Mesendoderm (in vitro differentiated cells): ENCODE results near the gene KCNAB1.
A peak's percentile ranks its signal among the peaks of the same experiment; 100 is the strongest.

Experiments used
- DNase-seq: peaks from one replicate; pipeline ENCODE4 v3.0.0; 2013
- H2AK5ac ChIP-seq: 2 replicates; pipeline ENCODE4 v1.6.1; 2013; ENCODE audit warnings: low read length, inconsistent platforms
- H2BK120ac ChIP-seq: 2 replicates; pipeline ENCODE4 v1.6.1; 2013; ENCODE audit warnings: low read depth, mild to moderate bottlenecking, low read length, moderate library complexity, mixed read lengths
- H2BK15ac ChIP-seq: replicated peaks from 2 replicates; pipeline ENCODE4 v1.6.1; 2013; ENCODE audit warnings: low read depth, mild to moderate bottlenecking, moderate library complexity
- H2BK5ac ChIP-seq: 2 replicates; pipeline ENCODE4 v1.6.1; 2013; ENCODE audit warnings: low read length, inconsistent platforms
- H3K18ac ChIP-seq: 2 replicates; pipeline ENCODE4 v1.6.1; 2013; ENCODE audit warnings: mild to moderate bottlenecking, low read length, mixed read lengths
- H3K23ac ChIP-seq: one replicate; pipeline ENCODE4 v1.6.1; 2013; ENCODE audit warnings: low read length
- H3K27ac ChIP-seq: 2 replicates; pipeline ENCODE4 v1.5.1; 2013; ENCODE audit warnings: low read depth, mild to moderate bottlenecking, inconsistent platforms, low read length, moderate library complexity
- H3K27me3 ChIP-seq: 2 replicates; pipeline ENCODE4 v1.6.1; 2013; ENCODE audit warnings: low read length, control low read depth, mild to moderate bottlenecking, inconsistent platforms; ENCODE audit not compliant: insufficient read depth, poor library complexity
- H3K36me3 ChIP-seq: 2 replicates; pipeline ENCODE4 v1.6.1; 2013; ENCODE audit warnings: low read length, inconsistent platforms; ENCODE audit not compliant: control insufficient read depth, insufficient read depth
- H3K4ac ChIP-seq: one replicate; pipeline ENCODE4 v1.6.1; 2013; ENCODE audit warnings: low read depth, mild to moderate bottlenecking, low read length, moderate library complexity
- H3K4me1 ChIP-seq: 2 replicates; pipeline ENCODE4 v1.6.1; 2013; ENCODE audit warnings: low read depth, low read length, inconsistent platforms; ENCODE audit not compliant: control insufficient read depth
- H3K4me2 ChIP-seq: 2 replicates; pipeline ENCODE4 v1.6.1; 2013; ENCODE audit warnings: low read length
- H3K4me3 ChIP-seq: 2 replicates; pipeline ENCODE4 v1.5.1; 2013; ENCODE audit warnings: mild to moderate bottlenecking, low read length
- H3K56ac ChIP-seq: one replicate; pipeline ENCODE4 v1.6.1; 2013; ENCODE audit warnings: low read length
- H3K79me1 ChIP-seq: 2 replicates; pipeline ENCODE4 v1.6.1; 2013; ENCODE audit warnings: low read length, inconsistent platforms
- H3K79me2 ChIP-seq: 2 replicates; pipeline ENCODE4 v1.6.1; 2013; ENCODE audit warnings: mild to moderate bottlenecking, low read length; ENCODE audit not compliant: control insufficient read depth, insufficient read depth
- H3K9ac ChIP-seq: 2 replicates; pipeline ENCODE4 v1.6.1; 2013; ENCODE audit warnings: low read length, inconsistent platforms
- H4K5ac ChIP-seq: one replicate; pipeline ENCODE4 v1.6.1; 2013; ENCODE audit warnings: low read length
- H4K8ac ChIP-seq: one replicate; pipeline ENCODE4 v1.6.1; 2013; ENCODE audit warnings: low read depth, mild to moderate bottlenecking, control low read depth, low read length, moderate library complexity
- WGBS: extraction: QIAGEN DNeasy Blood & Tissue Kit; methylation state at CpG from one replicate; pipeline ENCODE4 v1.1.7; 2013; ENCODE audit warnings: low lambda C conversion rate, missing lambda C conversion rate; ENCODE audit not compliant: insufficient coverage; ENCODE audit errors: extremely low coverage; 5-methylcytosine and 5-hydroxymethylcytosine counted together

KCNAB1 gene

GRCh38 chr3:156211583-156211982 lies 91.2 kb downstream of the KCNAB1 start:
- Histone ChIP-seq H4K5ac (no peak overlapping the region), H3K18ac (no peak overlapping the region), H3K4me3 (no peak overlapping the region), H4K8ac (no peak overlapping the region), H3K4me1 (no peaks in the 10 kb centered on the region), H2AK5ac (no peak overlapping the region), H3K27me3 (no peaks in the 10 kb centered on the region), H2BK5ac (no peak overlapping the region), H3K79me2 (no peaks in the 10 kb centered on the region), H3K36me3 (no peaks in the 10 kb centered on the region), H3K23ac (no peak overlapping the region), H3K56ac (no peak overlapping the region), H2BK120ac (no peak overlapping the region), H3K4me2 (no peak overlapping the region), H3K9ac (no peak overlapping the region), H3K79me1 (no peaks in the 10 kb centered on the region), H2BK15ac (no peak overlapping the region), H3K27ac (no peak overlapping the region), H3K4ac (no peak overlapping the region)
- WGBS = no CpG with 5 or more reads among the region's 2 CpGs
- DNase-seq = no peak

- no peak overlapping the region for H3K4me3 ChIP-seq
- H3K23ac ChIP-seq = no peak overlapping the region
- no peak overlapping the region for H2AK5ac ChIP-seq
- H3K4ac ChIP-seq = no peak overlapping the region
- no peak overlapping the region for H3K18ac ChIP-seq
- DNase-seq = no peak
- H2BK5ac ChIP-seq = no peak overlapping the region
- no peak overlapping the region for H2BK120ac ChIP-seq
- no peaks in the 10 kb centered on the region for H3K27me3 ChIP-seq
- H4K8ac ChIP-seq = no peak overlapping the region
- no CpG with 5 or more reads among the region's 6 CpGs for WGBS
- H3K36me3 ChIP-seq = no peaks in the 10 kb centered on the region
- H3K79me2 ChIP-seq = no peaks in the 10 kb centered on the region
- no peak overlapping the region for H4K5ac ChIP-seq
- H3K27ac ChIP-seq = no peak overlapping the region
- H3K4me1 ChIP-seq = no peaks in the 10 kb centered on the region
- no peak overlapping the region for H2BK15ac ChIP-seq
- no peak overlapping the region for H3K56ac ChIP-seq
- no peak overlapping the region for H3K9ac ChIP-seq
- H3K79me1 ChIP-seq = no peaks in the 10 kb centered on the region
- H3K4me2 ChIP-seq = no peak overlapping the region
Observed at GRCh38 chr3:156214676-156215075, 94.3 kb downstream of the KCNAB1 start.

- H4K8ac ChIP-seq = no peak overlapping the region
- no peaks in the 10 kb centered on the region for H3K36me3 ChIP-seq
- H3K4me2 ChIP-seq = no peak overlapping the region
- H3K56ac ChIP-seq = no peak overlapping the region
- no peak overlapping the region for H3K4ac ChIP-seq
- H3K4me3 ChIP-seq = no peak overlapping the region
- no peak for DNase-seq
- no peak overlapping the region for H3K9ac ChIP-seq
- H3K27ac ChIP-seq = no peak overlapping the region
- H2BK120ac ChIP-seq = no peak overlapping the region
- no CpG with 5 or more reads among the region's 3 CpGs for WGBS
- H2AK5ac ChIP-seq = no peak overlapping the region
- H3K18ac ChIP-seq = no peak overlapping the region
- no peak overlapping the region for H4K5ac ChIP-seq
- H3K27me3 ChIP-seq = no peaks in the 10 kb centered on the region
- no peaks in the 10 kb centered on the region for H3K79me1 ChIP-seq
- H3K79me2 ChIP-seq = no peaks in the 10 kb centered on the region
- no peaks in the 10 kb centered on the region for H3K4me1 ChIP-seq
- H2BK15ac ChIP-seq = no peak overlapping the region
- no peak overlapping the region for H2BK5ac ChIP-seq
- H3K23ac ChIP-seq = no peak overlapping the region
Observed at GRCh38 chr3:156215751-156216150, 95.4 kb downstream of the KCNAB1 start.

GRCh38 chr3:156216216-156216615 lies 95.8 kb downstream of the KCNAB1 start:
- H2BK15ac ChIP-seq = no peak overlapping the region
- no peak overlapping the region for H2BK5ac ChIP-seq
- no peaks in the 10 kb centered on the region for H3K27me3 ChIP-seq
- no peak overlapping the region for H4K8ac ChIP-seq
- H3K23ac ChIP-seq = no peak overlapping the region
- DNase-seq = peak; percentile 10
- no peak overlapping the region for H2BK120ac ChIP-seq
- H3K79me2 ChIP-seq = no peaks in the 10 kb centered on the region
- H3K4ac ChIP-seq = no peak overlapping the region
- H4K5ac ChIP-seq = no peak overlapping the region
- H3K4me2 ChIP-seq = no peak overlapping the region
- WGBS = no CpG with 5 or more reads among the region's 2 CpGs
- no peak overlapping the region for H3K56ac ChIP-seq
- H3K36me3 ChIP-seq = no peaks in the 10 kb centered on the region
- H3K9ac ChIP-seq = no peak overlapping the region
- no peak overlapping the region for H3K27ac ChIP-seq
- no peak overlapping the region for H3K18ac ChIP-seq
- no peak overlapping the region for H3K4me3 ChIP-seq
- H3K79me1 ChIP-seq = no peaks in the 10 kb centered on the region
- H3K4me1 ChIP-seq = no peaks in the 10 kb centered on the region
- H2AK5ac ChIP-seq = no peak overlapping the region

- Histone ChIP-seq H3K79me1 (no peaks in the 10 kb centered on the region), H3K27me3 (no peaks in the 10 kb centered on the region), H3K4me3 (no peak overlapping the region), H3K79me2 (no peaks in the 10 kb centered on the region), H2BK120ac (no peak overlapping the region), H3K4me2 (no peak overlapping the region), H3K9ac (no peak overlapping the region), H2BK15ac (no peak overlapping the region), H3K4ac (no peak overlapping the region), H2BK5ac (no peak overlapping the region), H4K5ac (no peak overlapping the region), H3K27ac (no peak overlapping the region), H4K8ac (no peak overlapping the region), H3K18ac (no peak overlapping the region), H3K4me1 (no peaks in the 10 kb centered on the region), H3K36me3 (no peaks in the 10 kb centered on the region), H2AK5ac (no peak overlapping the region), H3K23ac (no peak overlapping the region), H3K56ac (no peak overlapping the region)
- no peak for DNase-seq
- no CpG with 5 or more reads among the region's 3 CpGs for WGBS
Observed at GRCh38 chr3:156216852-156217251, 96.5 kb downstream of the KCNAB1 start.

- Histone ChIP-seq H4K5ac (no peak overlapping the region), H3K4me3 (no peak overlapping the region), H3K27ac (no peak overlapping the region), H3K4me2 (no peak overlapping the region), H3K4me1 (no peaks in the 10 kb centered on the region), H3K79me1 (no peaks in the 10 kb centered on the region), H3K79me2 (no peaks in the 10 kb centered on the region), H3K4ac (no peak overlapping the region), H2BK120ac (no peak overlapping the region), H3K56ac (peak overlapping the region; percentile 25), H3K18ac (no peak overlapping the region), H3K27me3 (no peaks in the 10 kb centered on the region), H2AK5ac (no peak overlapping the region), H3K9ac (no peak overlapping the region), H3K23ac (no peak overlapping the region), H4K8ac (no peak overlapping the region), H3K36me3 (no peaks in the 10 kb centered on the region), H2BK15ac (no peak overlapping the region), H2BK5ac (no peak overlapping the region)
- no peak for DNase-seq
- no CpG with 5 or more reads among the region's 9 CpGs for whole genome bisulfite sequencing
Observed at GRCh38 chr3:156217674-156218352, 97.4 kb downstream of the KCNAB1 start.
